CD8-positive, alpha-beta memory T cell (primary cell): Measurements from ENCODE around the gene GALNT16. TPM values are rescaled to one million over a fixed set of nuclear protein-coding genes. Genes with fewer than 3 reads are reported as not detected.
A peak's percentile ranks its signal among the peaks of the same experiment; 100 is the strongest.

ENCODE experiments used
- CTCF ChIA-PET: fragments of 350-600 bp; sonication (Branson Sonifier 250); formaldehyde crosslinking; loops from one replicate; lab custom pipeline; 2021; ENCODE audit warnings: antibody characterized with exemption; lab: Charles Lee
- POLR2A ChIA-PET: fragments of 350-600 bp; sonication (Branson Sonifier 250); formaldehyde crosslinking; loops from one replicate; lab custom pipeline; 2021; ENCODE audit warnings: antibody characterized with exemption; lab: Charles Lee
- DNase-seq, 5 donors: peaks; one replicate each; pipeline versions ENCODE4 v3.0.0 to v3.0.0-alpha.2; 2020 to 2022; ENCODE audit warnings: mixed read lengths in 1 of 5
- H3K27ac ChIP-seq: one replicate; pipeline ENCODE4 v1.7.0; 2013; ENCODE audit warnings: low read depth, mild to moderate bottlenecking, low read length, moderate library complexity
- H3K27me3 ChIP-seq: 2 replicates; pipeline ENCODE4 v1.7.0; 2013; ENCODE audit warnings: low read length, mild to moderate bottlenecking; ENCODE audit not compliant: insufficient read depth, poor library complexity, severe bottlenecking
- H3K36me3 ChIP-seq: 2 replicates; pipeline ENCODE4 v1.7.0; 2013; ENCODE audit warnings: mild to moderate bottlenecking, low read length, moderate library complexity; ENCODE audit not compliant: insufficient read depth
- H3K4me1 ChIP-seq: 2 replicates; pipeline ENCODE4 v1.7.0; 2013; ENCODE audit warnings: mild to moderate bottlenecking, low read length, moderate library complexity; ENCODE audit not compliant: insufficient read depth
- H3K4me3 ChIP-seq: 2 replicates; pipeline ENCODE4 v1.7.0; 2013; ENCODE audit warnings: mild to moderate bottlenecking, low read length
- H3K9me3 ChIP-seq: 2 replicates; pipeline ENCODE4 v1.7.0; 2013; ENCODE audit warnings: mild to moderate bottlenecking, low read length
- H3K27ac Mint-ChIP-seq, 8 donors: one replicate each; pipeline ENCODE4 v1.8.0; 2020 to 2021; ENCODE audit warnings: mixed read lengths in 8 of 8, mild to moderate bottlenecking in 6 of 8, inconsistent platforms in 3 of 8, moderate library complexity in 3 of 8
- H3K27me3 Mint-ChIP-seq, 2 donors: one replicate each; pipeline ENCODE4 v1.8.0; 2020 to 2021; ENCODE audit warnings: mixed read lengths in 2 of 2, mild to moderate bottlenecking in 1 of 2, moderate library complexity in 1 of 2
- H3K36me3 Mint-ChIP-seq, 3 donors: one replicate each; pipeline ENCODE4 v1.8.0; 2020 to 2021; ENCODE audit warnings: mixed read lengths in 3 of 3, inconsistent platforms in 1 of 3, mild to moderate bottlenecking in 1 of 3
- H3K4me1 Mint-ChIP-seq, 3 donors: one replicate each; pipeline ENCODE4 v1.8.0; 2020 to 2021; ENCODE audit warnings: mixed read lengths in 3 of 3, inconsistent platforms in 1 of 3, mild to moderate bottlenecking in 1 of 3
- H3K4me3 Mint-ChIP-seq, 7 donors: one replicate each; pipeline ENCODE4 v1.8.0; 2020 to 2021; ENCODE audit warnings: mixed read lengths in 7 of 7, mild to moderate bottlenecking in 6 of 7, moderate library complexity in 4 of 7, inconsistent platforms in 2 of 7
- H3K9me3 Mint-ChIP-seq, 5 donors: one replicate each; pipeline ENCODE4 v1.8.0; 2020 to 2022; ENCODE audit warnings: mixed read lengths in 5 of 5, mild to moderate bottlenecking in 3 of 5, moderate library complexity in 2 of 5, inconsistent platforms in 1 of 5
- polyA plus RNA-seq: library from polyadenylated mRNA; unstranded; fragments of 300-500 nt; fragmentation: Illumina TruSeq; gene quantifications from one replicate; pipeline ENCODE4 v1.2.3, GENCODE V29; 2021
- total RNA-seq, 2 experiments: library from RNA; stranded (reverse); gene quantifications; one replicate each; pipeline ENCODE4 v1.2.3, GENCODE V29; 2021

GALNT16 gene
- total and polyA plus RNA-seq, 3 experiments from 2014 or later: 0.11 TPM; not detected in 2

DNA sequence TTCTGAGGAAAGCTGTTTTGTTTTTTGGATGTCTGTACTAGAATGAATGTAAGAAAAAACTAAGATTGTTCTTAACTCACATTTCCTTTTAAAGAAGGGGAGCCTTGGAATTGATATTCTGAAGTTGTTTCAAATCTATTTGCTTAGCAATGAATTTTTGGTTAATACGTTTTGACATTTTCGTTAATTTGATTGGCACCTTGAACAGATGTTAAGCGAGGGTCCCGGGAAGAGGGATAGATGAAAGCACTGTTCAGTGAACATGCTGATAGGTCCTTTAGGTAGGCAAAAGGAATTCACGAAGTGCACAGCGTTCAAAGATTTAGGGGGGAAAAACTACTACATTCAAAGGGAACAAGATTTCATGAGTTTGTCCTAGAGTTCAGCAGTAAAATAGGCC lies 140.2 kb downstream of the GALNT16 start:
- H3K27me3 Mint-ChIP-seq: no peaks in the 10 kb centered on the region
- Histone ChIP-seq H3K27ac (no peak overlapping the region), H3K4me1 (peaks cover 50% of the 10 kb centered on the region), H3K4me3 (peak overlapping the region; percentile 12), H3K9me3 (no peaks in the 10 kb centered on the region), H3K36me3 (peaks cover 10% of the 10 kb centered on the region), H3K27me3 (no peaks in the 10 kb centered on the region)
- CTCF ChIA-PET: no interaction called here
- POLR2A ChIA-PET: no interaction called here
- peak overlapping the region in 4 of 8 donors; percentile 46 to 61 (median 59) for H3K27ac Mint-ChIP-seq
- H3K4me3 Mint-ChIP-seq: peak overlapping the region; percentile 82 to 100 (median 98)
- no peaks in the 10 kb centered on the region for H3K9me3 Mint-ChIP-seq
- H3K36me3 Mint-ChIP-seq: peaks cover 6 to 38% (median 11%) of the 10 kb centered on the region in 3 donors
- no peak for DNase-seq
- peaks cover 65 to 86% (median 83%) of the 10 kb centered on the region in 3 donors for H3K4me1 Mint-ChIP-seq

GRCh38 chr14:69401841-69402240 lies 141.9 kb downstream of the GALNT16 start:
- CTCF ChIA-PET: no interaction called here

DNA sequence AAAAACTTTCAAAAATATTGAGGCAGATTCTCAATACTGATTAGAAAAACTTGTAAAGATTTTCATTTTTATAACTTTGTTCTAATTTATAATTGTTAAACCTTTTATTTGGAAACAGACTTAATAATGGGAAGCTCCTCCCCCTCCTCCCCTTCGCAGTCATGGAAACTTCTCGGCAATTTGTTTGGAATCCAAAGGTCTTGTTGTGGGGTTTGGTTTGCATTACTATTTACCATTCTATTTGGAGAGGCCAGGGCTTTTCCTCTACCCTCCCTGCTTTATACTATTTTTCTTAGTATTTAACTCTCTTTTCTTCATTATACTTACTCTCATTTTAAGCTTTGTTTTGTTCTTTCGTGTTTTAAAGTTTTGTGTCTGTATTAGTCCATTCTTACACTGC lies 144.5 kb downstream of the GALNT16 start:
- Mint-ChIP-seq H3K9me3 (no peaks in the 10 kb centered on the region), H3K4me3 (peak overlapping the region in 1 of 7 donors; percentile 3), H3K4me1 (peaks cover 35 to 74% (median 52%) of the 10 kb centered on the region in 3 donors), H3K27ac (no peak overlapping the region), H3K36me3 (peaks cover 4 to 25% (median 6%) of the 10 kb centered on the region in 3 donors), H3K27me3 (no peaks in the 10 kb centered on the region)
- H3K9me3 ChIP-seq: no peaks in the 10 kb centered on the region
- H3K36me3 ChIP-seq: no peaks in the 10 kb centered on the region
- H3K27me3 ChIP-seq: no peaks in the 10 kb centered on the region
- no peak overlapping the region for H3K4me3 ChIP-seq
- H3K4me1 ChIP-seq: peaks cover 24% of the 10 kb centered on the region
- CTCF ChIA-PET: no interaction called here
- no peak overlapping the region for H3K27ac ChIP-seq
- POLR2A ChIA-PET: no interaction called here
- DNase-seq: no peak

More at GRCh38 chr14:69401841-69402240, 141.9 kb downstream of the GALNT16 start:
- H3K4me1 ChIP-seq: peaks cover 37% of the 10 kb centered on the region
- Mint-ChIP-seq H3K27ac (no peak overlapping the region), H3K36me3 (peaks cover 4 to 29% (median 6%) of the 10 kb centered on the region in 3 donors), H3K4me3 (no peak overlapping the region), H3K27me3 (no peaks in the 10 kb centered on the region), H3K4me1 (peaks cover 48 to 79% (median 66%) of the 10 kb centered on the region in 3 donors), H3K9me3 (no peaks in the 10 kb centered on the region)
- no peaks in the 10 kb centered on the region for H3K27me3 ChIP-seq
- no peaks in the 10 kb centered on the region for H3K9me3 ChIP-seq
- POLR2A ChIA-PET: no interaction called here
- no peak overlapping the region for H3K4me3 ChIP-seq
- no peak for DNase-seq
- H3K27ac ChIP-seq: no peak overlapping the region
- H3K36me3 ChIP-seq: no peaks in the 10 kb centered on the region

GRCh38 chr14:69404883-69405282 lies 144.9 kb downstream of the GALNT16 start:
- H3K4me3 Mint-ChIP-seq: peak overlapping the region in 1 of 7 donors; percentile 3
- H3K27ac ChIP-seq: no peak overlapping the region
- POLR2A ChIA-PET: no interaction called here
- DNase-seq: no peak
- H3K27me3 ChIP-seq: no peaks in the 10 kb centered on the region
- no peaks in the 10 kb centered on the region for H3K27me3 Mint-ChIP-seq
- no peaks in the 10 kb centered on the region for H3K9me3 Mint-ChIP-seq
- no peak overlapping the region for H3K27ac Mint-ChIP-seq
- no peaks in the 10 kb centered on the region for H3K9me3 ChIP-seq
- peaks cover 4 to 25% (median 6%) of the 10 kb centered on the region in 3 donors for H3K36me3 Mint-ChIP-seq
- CTCF ChIA-PET: no interaction called here
- no peak overlapping the region for H3K4me3 ChIP-seq
- H3K36me3 ChIP-seq: no peaks in the 10 kb centered on the region
- H3K4me1 Mint-ChIP-seq: peaks cover 32 to 70% (median 52%) of the 10 kb centered on the region in 3 donors
- peaks cover 20% of the 10 kb centered on the region for H3K4me1 ChIP-seq

DNA sequence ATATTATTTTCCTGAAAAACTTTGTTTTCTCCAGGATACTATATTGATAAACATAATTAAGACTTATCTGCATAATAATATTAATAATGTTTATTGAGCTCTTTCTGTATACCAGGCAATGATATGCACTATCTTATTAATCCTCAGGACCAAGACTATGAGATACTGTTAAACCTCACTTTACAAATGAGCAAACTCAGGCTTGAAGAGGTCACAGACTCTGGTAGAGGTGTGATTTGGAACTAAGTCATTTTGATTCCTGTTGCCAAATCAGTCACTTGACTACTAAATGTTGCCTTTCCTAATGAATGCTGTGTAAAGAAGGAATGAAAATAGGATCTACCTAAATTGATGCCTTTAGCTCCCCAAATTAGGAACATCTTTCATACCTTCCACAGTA lies 145.8 kb downstream of the GALNT16 start:
- H3K27ac ChIP-seq: no peak overlapping the region
- peaks cover 4 to 23% (median 6%) of the 10 kb centered on the region in 3 donors for H3K36me3 Mint-ChIP-seq
- no peak overlapping the region for H3K4me3 Mint-ChIP-seq
- peaks cover 23 to 67% (median 48%) of the 10 kb centered on the region in 3 donors for H3K4me1 Mint-ChIP-seq
- H3K9me3 Mint-ChIP-seq: no peaks in the 10 kb centered on the region
- ChIA-PET POLR2A (no interaction called here), CTCF (no interaction called here)
- H3K4me1 ChIP-seq: peaks cover 12% of the 10 kb centered on the region
- no peaks in the 10 kb centered on the region for H3K27me3 ChIP-seq
- DNase-seq: no peak
- H3K27me3 Mint-ChIP-seq: no peaks in the 10 kb centered on the region
- H3K4me3 ChIP-seq: no peak overlapping the region
- H3K27ac Mint-ChIP-seq: no peak overlapping the region
- H3K9me3 ChIP-seq: no peaks in the 10 kb centered on the region
- H3K36me3 ChIP-seq: no peaks in the 10 kb centered on the region

Other genes with a start within 250 kb of the GALNT16 start
- 10 to 100 TPM; 31.2 to 32.9 TPM for gene DCAF5, start 107.0 kb upstream of the GALNT16 start, total RNA-seq
- 91.7 TPM for gene DCAF5, start 107.0 kb upstream of the GALNT16 start, polyA plus RNA-seq
- gene EXD2, start 68.7 kb upstream of the GALNT16 start, total RNA-seq: 10 to 100 TPM; 11.6 to 12.5 TPM
- gene EXD2, start 68.7 kb upstream of the GALNT16 start, polyA plus RNA-seq: 9.3 TPM
- gene ERH, start 138.1 kb downstream of the GALNT16 start, total RNA-seq: 100 to 1,000 TPM; 406 to 410 TPM
- 61.2 TPM for gene ERH, start 138.1 kb downstream of the GALNT16 start, polyA plus RNA-seq
- gene SLC39A9, start 138.5 kb downstream of the GALNT16 start, total RNA-seq: 10 to 100 TPM; 51.3 to 53.6 TPM
- 18.9 TPM for gene SLC39A9, start 138.5 kb downstream of the GALNT16 start, polyA plus RNA-seq
- gene PLEKHD1, start 224.6 kb downstream of the GALNT16 start, total RNA-seq: under 1 TPM in 1 of 2 experiments, not detected in 1; 0.11 TPM
- 0.06 TPM for gene PLEKHD1, start 224.6 kb downstream of the GALNT16 start, polyA plus RNA-seq